Subcutaneous adipose tissue (tissue), 4 donors: ENCODE measurements around the gene PFDN6. TPM values are rescaled to one million over a fixed set of nuclear protein-coding genes. Genes with fewer than 3 reads are reported as not detected.

ENCODE experiments used
- CTCF ChIP-seq: fragments of 450-650 bp; IDR thresholded peaks from one replicate; pipeline ENCODE4 v1.5.1; 2016; ENCODE audit warnings: low read depth, mild to moderate bottlenecking, control low read depth, antibody characterized with exemption, moderate library complexity
- total RNA-seq, 4 donors: library from RNA; depleted of rRNA; stranded (reverse); fragments of >200 nt; gene quantifications; one replicate each; pipeline ENCODE4 v1.1.0, GENCODE V29; 2016

PFDN6 gene
- total RNA-seq, 4 donors from 2014 or later: 17.1 to 31.0 (median 23.4) TPM

- TF ChIP-seq CTCF: no peak
Observed at GRCh38 chr6:33330736-33331135, 41.3 kb downstream of the PFDN6 start.

DNA sequence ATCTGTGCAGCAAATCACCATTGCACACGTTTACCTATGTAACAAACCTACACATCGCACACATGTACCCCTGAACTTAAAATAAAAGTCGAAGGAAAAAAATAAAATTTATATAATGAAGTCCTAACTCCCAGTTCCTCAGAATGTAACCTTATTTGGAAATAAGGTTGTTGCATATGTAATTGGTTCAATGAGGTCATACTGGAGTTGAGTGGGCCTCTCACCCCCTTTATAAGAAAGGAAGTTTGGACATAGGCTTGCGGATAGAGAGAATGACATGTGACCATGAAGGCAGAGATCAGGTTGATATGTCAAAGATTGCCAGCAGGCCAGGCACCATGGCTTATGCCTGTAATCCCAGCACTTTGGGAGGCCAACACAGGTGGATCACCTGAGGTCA, 44.3 kb downstream of the PFDN6 start:
- no peak for TF ChIP-seq CTCF

GRCh38 chr6:33335916-33336315, 46.5 kb downstream of the PFDN6 start:
- no peak for TF ChIP-seq CTCF

GRCh38 chr6:33336495-33336894, 47.1 kb downstream of the PFDN6 start:
- TF ChIP-seq CTCF: no peak

DNA sequence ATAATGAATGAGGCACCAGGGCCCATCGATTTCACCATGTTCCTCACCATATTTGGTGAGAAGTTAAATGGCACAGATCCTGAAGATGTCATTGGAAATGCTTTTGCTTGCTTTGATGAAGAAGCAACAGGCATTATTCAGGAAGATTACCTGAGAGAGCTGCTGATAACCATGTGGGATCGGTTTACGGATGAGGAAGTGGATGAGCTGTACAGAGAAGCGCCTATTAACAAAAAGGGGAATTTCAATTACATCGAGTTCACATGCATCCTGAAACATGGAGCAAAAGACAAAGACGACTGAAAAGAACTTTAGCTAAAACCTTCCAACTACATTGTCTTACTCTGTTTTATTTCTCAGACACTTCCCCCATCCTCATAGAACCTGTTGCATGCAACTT, 49.8 kb downstream of the PFDN6 start:
- no peak for TF ChIP-seq CTCF

Other genes with a start within 250 kb of the PFDN6 start
- gene HLA-DPA1, start 216.0 kb upstream of the PFDN6 start, total RNA-seq: 100 to 1,000 TPM in 3 of 4 donors, 10 to 100 TPM in 1; 38.2 to 354 (median 131) TPM
- 100 to 1,000 TPM in 1 of 4 donors, 10 to 100 TPM in 3; 43.9 to 256 (median 83.0) TPM for gene HLA-DPB1, start 213.6 kb upstream of the PFDN6 start, total RNA-seq
- under 1 TPM in 3 of 4 donors, not detected in 1; 0.17 to 0.75 (median 0.66) TPM for gene COL11A2, start 97.1 kb upstream of the PFDN6 start, total RNA-seq
- gene RXRB, start 88.9 kb upstream of the PFDN6 start, total RNA-seq: 10 to 100 TPM; 17.3 to 27.7 (median 24.8) TPM
- gene SLC39A7, start 88.7 kb upstream of the PFDN6 start, total RNA-seq: 10 to 100 TPM; 49.0 to 54.9 (median 52.5) TPM
- gene HSD17B8, start 84.9 kb upstream of the PFDN6 start, total RNA-seq: 10 to 100 TPM in 3 of 4 donors, 1 to 10 TPM in 1; 5.1 to 22.0 (median 16.2) TPM
- 10 to 100 TPM in 2 of 4 donors, 1 to 10 TPM in 2; 7.3 to 19.0 (median 10.5) TPM for gene RING1, start 81.1 kb upstream of the PFDN6 start, total RNA-seq
- gene VPS52, start 17.7 kb upstream of the PFDN6 start, total RNA-seq: 10 to 100 TPM; 27.2 to 59.2 (median 32.7) TPM
- gene RPS18, start 17.5 kb upstream of the PFDN6 start, total RNA-seq: 1,000 to 10,000 TPM; 2,263 to 3,298 (median 2,623) TPM
- gene B3GALT4, start 12.5 kb upstream of the PFDN6 start, total RNA-seq: 10 to 100 TPM in 3 of 4 donors, 1 to 10 TPM in 1; 7.3 to 20.7 (median 16.9) TPM
- 10 to 100 TPM; 40.7 to 62.9 (median 50.6) TPM for gene WDR46, start 362 bp upstream of the PFDN6 start, total RNA-seq
- 10 to 100 TPM; 16.0 to 45.8 (median 42.5) TPM for gene RGL2, start 9.3 kb downstream of the PFDN6 start, total RNA-seq
- gene TAPBP, start 24.5 kb downstream of the PFDN6 start, total RNA-seq: 10 to 100 TPM; 36.2 to 77.0 (median 50.5) TPM
- gene ZBTB22, start 28.1 kb downstream of the PFDN6 start, total RNA-seq: 10 to 100 TPM in 2 of 4 donors, 1 to 10 TPM in 2; 5.9 to 16.8 (median 9.0) TPM
- gene DAXX, start 33.4 kb downstream of the PFDN6 start, total RNA-seq: 10 to 100 TPM; 26.3 to 47.1 (median 33.5) TPM
- 1 to 10 TPM in 2 of 4 donors, under 1 TPM in 1, not detected in 1; 0.33 to 4.4 (median 3.9) TPM for gene KIFC1, start 102.2 kb downstream of the PFDN6 start, total RNA-seq
- 10 to 100 TPM; 21.4 to 84.0 (median 48.3) TPM for gene PHF1, start 121.4 kb downstream of the PFDN6 start, total RNA-seq
- gene CUTA, start 128.5 kb downstream of the PFDN6 start, total RNA-seq: 10 to 100 TPM; 66.7 to 92.6 (median 79.6) TPM
- gene SYNGAP1, start 130.5 kb downstream of the PFDN6 start, total RNA-seq: 1 to 10 TPM; 6.2 to 7.3 (median 7.1) TPM
- 1 to 10 TPM; 1.1 to 2.8 (median 2.5) TPM for gene ZBTB9, start 165.0 kb downstream of the PFDN6 start, total RNA-seq